Measurements from ENCODE around the gene FURIN.
"Not testable (repeated sequence)": the region's sequence is repeated elsewhere in the genome, so short reads cannot be mapped to it uniquely, and the experiment has no call there.

FURIN gene

GRCh38 chr15:90868261-90868689 is at the start of gene FURIN:
TSS of gene FURIN (plus strand) at chr15:90868588. CDS start at chr15:90875741, 7,153 bp downstream.
- no peak for DNase-seq

GRCh38 chr15:90819390-90819789 is 49.0 kb upstream of the FURIN start:
- no peak for DNase-seq

DNA sequence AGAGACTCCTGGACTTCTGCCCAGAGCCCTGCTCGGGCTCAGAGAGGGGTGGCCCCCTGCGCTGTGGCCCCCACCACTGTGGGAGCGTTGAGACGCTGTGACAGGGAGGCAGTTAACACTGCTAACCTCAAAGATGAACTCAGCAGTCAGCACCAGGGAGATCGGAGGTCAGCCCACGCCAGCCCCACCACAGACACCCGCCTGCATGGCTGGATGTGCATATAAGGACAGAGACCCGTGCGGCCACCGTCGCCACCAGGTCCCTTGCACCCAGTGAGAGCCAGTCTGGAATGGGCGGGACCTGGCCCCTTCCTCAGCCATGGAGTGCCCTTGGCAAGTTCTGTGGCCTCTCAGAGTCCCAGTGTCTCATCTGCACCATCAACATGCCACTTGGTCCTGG is 48.5 kb upstream of the FURIN start:
- DNase-seq: no peak

DNA sequence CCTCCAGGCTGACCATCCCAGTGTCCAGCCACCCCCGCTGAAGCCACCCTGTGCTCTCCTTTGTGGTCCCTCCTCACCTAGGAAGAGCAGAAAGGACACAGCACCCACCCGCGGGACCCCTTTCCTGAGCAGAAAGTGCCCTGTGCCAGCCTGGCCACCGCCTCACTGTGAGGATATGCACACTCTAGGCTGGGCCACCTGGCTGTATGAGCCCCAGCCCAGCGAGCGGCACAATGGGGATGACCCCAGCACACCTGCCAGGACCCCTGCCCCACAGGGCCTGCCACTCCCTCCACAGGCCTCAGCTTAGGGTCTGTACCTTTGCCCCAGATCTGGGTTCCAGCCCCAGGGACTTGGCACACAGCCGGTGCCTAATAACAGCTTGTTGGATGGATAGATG is 47.9 kb upstream of the FURIN start:
- no peak for DNase-seq

GRCh38 chr15:90822204-90822955 is 46.0 kb upstream of the FURIN start:
- DNase-seq: no peak

DNA sequence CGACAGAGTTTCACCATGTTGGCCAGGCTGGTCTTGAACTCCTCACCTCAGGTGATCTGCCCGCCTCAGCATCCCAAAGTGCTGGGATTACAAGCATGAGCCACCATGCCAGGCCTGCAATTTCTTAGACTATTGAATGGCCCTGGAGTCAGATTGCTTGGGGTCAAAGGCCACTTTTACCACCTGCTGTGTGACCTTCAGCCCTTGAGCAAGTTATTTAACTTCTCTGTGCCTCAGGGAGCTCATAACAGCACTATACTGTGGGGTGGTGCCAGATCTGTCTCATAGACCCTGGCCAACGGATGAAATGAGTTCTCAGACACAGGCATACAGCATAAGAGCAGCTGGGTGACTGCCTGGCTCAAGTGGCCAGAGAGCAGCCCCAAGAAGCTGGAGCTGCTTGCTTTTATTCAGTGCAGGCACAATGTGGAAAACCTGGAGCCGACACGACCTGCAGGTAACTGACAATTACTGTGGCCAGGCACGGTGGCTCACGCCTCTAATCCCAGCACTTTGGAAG is 44.9 kb upstream of the FURIN start:
- no peak for DNase-seq

GRCh38 chr15:90825115-90825899 is 43.1 kb upstream of the FURIN start:
- DNase-seq: not testable (repeated sequence)

DNA sequence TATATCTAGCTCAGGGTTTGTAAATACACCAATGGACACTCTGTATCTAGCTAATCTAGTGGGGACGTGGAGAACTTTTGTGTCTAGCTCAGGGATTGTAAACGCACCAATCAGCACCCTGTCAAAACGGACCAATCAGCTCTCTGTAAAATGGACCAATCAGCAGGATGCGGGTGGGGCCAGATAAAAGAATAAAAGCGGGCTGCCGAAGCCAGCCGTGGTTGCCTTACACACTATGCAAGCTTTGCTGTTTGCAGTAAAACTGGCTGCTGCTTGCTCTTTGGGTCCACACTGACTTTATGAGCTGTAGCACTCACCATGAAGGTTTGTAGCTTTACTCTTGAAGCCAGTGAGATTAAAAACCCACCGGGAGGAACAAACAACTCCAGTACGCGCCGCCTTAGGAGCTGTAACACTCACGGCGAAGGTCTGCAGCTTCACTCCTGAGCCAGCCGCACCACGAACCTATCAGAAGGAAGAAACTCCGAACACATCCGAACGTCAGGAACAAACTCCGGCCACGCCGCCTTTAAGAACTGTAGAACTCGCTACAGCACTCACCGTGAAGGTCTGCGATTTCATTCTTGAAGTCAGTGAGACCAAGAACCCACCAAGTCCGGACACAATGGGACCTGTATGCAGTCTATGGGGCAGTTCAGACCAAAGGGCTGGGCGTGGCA is 42.0 kb upstream of the FURIN start:
- not testable (repeated sequence) for DNase-seq

- no peak for DNase-seq
Measured at GRCh38 chr15:90826886-90827435, 41.4 kb upstream of the FURIN start.

GRCh38 chr15:90828111-90828510 is 40.3 kb upstream of the FURIN start:
- DNase-seq: no peak

GRCh38 chr15:90829126-90829525 is 39.3 kb upstream of the FURIN start:
- DNase-seq: no peak

DNA sequence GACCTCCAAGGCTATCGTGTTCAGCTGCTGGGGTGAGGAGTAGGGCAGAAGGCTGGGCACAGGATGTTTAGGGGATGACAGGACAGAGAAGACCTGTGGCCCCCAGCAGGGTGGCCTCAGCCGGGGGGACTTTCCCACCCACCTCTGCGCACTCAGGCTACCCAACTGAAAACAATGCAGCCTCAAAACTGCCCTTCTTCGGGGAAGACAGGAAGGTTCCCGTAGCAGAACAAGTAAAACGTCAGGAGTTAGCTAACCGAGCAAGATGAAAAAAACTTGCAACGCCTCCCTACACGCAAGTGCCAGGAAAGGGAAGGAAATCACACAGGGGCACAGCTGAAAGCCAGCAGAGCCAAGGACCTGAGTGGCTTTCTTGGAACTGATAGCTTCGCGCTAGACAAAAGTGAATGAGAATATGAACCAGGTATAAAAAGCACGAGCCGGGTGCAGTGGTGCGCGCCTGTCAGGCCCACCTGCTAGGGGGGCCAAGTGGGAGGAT is 38.4 kb upstream of the FURIN start:
- peak; percentile 71 for DNase-seq

DNA sequence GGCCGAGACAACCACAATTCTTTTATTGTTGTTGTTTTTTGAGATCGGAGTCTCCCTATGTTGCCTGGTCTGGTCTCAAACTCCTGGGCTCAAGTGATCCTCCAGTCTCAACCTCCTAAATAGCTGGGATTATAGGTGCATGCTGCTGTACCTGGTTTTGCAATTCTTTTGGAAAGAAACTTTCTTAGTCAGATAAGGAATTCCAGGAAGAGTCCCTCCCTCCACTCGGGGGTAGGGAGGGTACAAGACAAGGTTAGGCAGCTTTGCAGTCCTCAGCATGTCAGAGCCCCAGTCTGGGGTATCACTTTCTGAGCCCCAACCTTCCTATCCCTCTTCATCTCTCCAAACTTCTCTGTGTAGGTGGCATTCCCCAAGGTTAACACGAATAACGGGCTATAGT is 33.8 kb upstream of the FURIN start:
- DNase-seq: no peak

DNA sequence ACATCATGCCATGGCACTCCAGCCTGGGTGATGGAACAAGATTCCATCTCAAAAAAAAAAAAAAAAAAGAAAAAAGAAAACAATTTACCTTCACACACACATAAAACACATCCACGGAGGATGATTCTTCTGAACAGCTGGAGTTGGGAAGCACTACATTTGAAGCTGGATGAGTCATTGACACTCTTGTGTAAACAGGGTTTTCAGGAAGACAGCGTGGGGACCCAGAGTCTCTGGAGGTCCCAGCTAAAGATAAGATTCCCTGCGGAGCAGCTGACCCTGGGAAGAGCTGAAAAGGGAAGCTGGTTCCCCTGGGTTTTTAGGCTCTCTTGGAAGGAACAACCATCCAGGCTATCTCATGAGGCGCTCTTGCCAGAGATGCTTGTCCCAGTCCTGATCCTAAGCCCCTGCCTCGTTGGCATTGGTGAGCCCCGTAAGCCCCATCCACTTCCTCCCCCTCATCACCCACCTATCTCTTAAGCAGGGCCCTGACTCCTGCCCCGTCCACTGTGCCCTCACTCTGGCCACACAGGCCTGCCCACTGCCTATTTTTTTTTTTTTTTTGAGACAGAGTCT is 32.0 kb upstream of the FURIN start:
- no peak for DNase-seq

DNA sequence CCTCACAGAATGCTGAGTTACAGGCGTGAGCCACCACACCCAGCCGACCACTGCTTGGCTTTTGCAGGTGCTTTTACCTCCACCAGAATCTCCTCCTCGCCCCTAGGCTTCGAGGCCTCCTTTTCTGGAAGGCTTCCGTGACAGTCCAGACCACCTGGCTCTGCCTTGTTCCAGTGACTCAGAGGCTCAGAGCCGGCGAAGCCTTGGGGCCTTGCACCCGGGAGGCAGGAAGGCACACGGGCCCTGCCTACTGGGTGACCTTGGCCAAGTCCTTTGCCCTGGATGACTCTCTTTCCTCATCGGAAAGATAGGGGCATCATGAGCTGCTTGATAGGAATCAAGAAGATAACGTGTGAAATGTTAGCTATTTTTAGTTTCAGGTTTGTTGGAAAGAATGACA is 31.3 kb upstream of the FURIN start:
- DNase-seq: no peak

GRCh38 chr15:90838139-90838538 is 30.2 kb upstream of the FURIN start:
- peak; percentile 85 for DNase-seq

GRCh38 chr15:90838544-90838943 is 29.8 kb upstream of the FURIN start:
- DNase-seq: no peak

GRCh38 chr15:90839187-90840071 is 29.0 kb upstream of the FURIN start:
- no peak for DNase-seq

GRCh38 chr15:90840157-90840855 is 28.1 kb upstream of the FURIN start:
- no peak for DNase-seq

GRCh38 chr15:90840954-90841353 is 27.4 kb upstream of the FURIN start:
- no peak for DNase-seq

- DNase-seq: no peak
Measured at GRCh38 chr15:90844696-90845095, 23.7 kb upstream of the FURIN start.

Data from CD4-positive, alpha-beta T cell treated with Interleukin-21 for 1 hour (primary cell).